HG03521 (cell line): ENCODE data around the gene SRA1.

Source experiments
- ATAC-seq: cut with Tn5 transposase; IDR thresholded peaks from one replicate; pipeline ENCODE4 v1.9.1; 2021; ENCODE audit warnings: mild to moderate bottlenecking, moderate library complexity; ENCODE audit not compliant: unreplicated experiment

SRA1 gene

GRCh38 chr5:140551872-140552271, 5.4 kb downstream of the SRA1 start:
- ATAC-seq: no peak

DNA sequence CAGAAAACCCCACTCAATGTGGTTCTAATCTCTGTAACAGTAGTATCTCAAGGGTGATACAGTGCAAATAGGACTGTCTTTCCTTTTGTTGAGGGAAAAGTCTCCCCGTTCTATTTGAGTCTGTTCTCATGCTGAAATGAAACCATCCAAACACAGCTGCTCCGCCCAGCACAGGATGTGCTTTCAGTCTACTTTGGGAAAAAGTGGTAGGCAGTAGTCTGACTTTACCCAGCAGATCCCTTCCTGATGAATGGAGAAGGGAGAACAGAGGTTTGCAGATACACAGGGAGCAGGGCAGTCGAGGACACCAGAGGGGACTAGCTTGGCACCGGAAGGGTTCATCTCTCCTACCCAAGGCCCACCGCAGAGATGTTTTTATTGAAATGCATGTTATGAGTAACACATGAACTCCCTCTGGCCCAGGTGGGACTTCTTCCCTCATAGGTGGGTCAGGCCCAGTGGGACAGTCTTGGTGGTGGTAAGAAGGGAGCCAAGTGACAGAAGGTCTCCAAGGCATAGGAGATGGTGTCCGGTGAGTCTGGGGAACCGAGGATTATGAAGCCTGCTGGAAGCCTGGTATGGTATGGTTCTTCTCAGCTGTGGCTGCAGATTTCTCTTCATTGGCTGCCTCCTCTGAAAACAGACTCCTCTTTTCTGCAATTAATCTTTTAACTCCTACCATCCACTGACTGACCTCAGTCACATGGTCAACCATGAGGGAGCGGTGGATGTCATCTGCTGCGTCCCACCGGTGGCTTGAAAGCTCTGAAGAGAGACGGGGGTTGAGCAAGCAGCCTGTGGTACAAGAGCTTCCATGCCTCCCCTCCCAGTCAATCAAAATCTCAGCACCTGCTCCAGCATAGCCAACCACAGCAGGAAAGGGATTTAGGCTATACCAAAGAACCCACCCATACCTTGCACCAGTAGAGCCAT, 6.9 kb downstream of the SRA1 start:
- ATAC-seq: no peak

DNA sequence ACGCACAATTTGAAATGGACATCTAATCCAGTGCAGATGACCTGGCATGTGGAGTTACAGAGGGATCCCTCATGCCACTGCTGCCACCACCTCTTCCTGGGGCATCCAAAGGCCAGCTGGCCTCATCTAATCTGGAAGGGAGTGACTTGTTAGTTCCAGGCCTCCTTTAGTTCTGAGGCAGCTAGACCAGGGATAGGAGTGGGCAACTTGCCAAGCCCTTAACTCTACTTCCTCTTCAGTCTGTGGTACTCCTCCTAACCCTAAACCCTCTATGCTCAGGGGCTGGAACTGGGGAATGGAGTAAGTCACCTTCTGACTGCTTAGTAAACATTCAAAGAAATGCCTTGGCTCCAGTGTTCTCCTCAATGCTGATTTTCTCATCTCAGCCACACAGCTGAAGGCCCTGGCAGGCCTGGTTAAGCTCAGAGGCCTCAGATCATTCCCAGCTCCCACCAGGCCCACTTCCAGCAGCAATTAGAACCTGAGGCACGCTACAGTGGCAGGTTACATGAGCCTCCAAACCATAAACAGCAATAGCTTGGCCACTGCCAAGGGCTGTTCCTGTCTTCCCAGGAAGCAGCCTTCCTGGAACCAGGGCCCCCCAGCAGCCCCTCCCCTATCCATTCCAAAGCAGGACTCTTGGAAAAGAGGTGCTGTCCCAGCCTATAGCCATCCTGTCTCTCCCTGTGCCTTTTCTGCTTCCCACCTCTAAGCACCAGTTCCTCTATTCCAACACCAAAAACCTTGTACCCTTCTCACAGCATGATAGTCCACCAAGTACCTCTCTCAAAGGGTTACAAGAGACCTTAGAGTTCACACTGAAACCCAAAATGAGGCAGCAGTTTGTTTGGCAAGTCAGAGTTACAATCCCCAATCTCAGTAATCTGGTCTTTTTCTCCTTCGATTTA, 7.8 kb downstream of the SRA1 start:
- no peak for ATAC-seq

DNA sequence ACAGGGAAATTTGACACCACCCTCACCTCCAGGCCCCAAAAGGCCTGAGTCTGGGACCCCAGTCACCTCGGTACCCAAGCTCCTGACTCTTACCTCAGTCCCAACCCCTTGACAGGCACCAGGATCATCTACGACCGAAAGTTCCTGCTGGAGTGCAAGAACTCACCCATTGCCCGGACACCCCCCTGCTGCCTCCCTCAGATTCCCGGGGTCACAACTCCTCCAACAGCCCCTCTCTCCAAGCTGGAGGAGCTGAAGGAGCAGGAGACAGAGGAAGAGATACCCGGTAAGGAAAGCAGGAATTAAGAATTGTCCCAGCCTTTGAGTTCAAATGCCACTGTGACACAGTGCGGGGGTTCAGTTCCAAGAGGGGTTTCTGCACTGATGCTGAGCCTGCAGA, 8.5 kb downstream of the SRA1 start:
- ATAC-seq: no peak

DNA sequence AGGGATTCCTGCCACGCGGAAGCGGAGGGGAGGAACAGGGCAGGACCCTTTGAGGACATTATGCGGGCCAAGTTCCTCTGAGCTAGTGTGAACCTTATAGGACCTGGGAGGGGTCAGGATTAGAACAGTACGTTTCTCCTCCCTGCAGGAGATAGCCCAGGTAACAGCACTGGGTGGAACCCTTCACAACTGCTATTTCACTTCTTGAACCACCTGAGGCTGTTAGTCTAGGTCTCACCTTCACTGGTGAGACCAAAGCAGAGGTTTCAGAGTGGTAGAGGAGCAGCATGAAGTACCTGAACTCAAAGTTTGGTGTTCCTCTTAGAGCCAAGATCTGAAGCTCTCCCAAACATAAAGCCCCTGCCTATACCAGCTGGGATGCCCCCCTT, 9.0 kb downstream of the SRA1 start:
- ATAC-seq: no peak

DNA sequence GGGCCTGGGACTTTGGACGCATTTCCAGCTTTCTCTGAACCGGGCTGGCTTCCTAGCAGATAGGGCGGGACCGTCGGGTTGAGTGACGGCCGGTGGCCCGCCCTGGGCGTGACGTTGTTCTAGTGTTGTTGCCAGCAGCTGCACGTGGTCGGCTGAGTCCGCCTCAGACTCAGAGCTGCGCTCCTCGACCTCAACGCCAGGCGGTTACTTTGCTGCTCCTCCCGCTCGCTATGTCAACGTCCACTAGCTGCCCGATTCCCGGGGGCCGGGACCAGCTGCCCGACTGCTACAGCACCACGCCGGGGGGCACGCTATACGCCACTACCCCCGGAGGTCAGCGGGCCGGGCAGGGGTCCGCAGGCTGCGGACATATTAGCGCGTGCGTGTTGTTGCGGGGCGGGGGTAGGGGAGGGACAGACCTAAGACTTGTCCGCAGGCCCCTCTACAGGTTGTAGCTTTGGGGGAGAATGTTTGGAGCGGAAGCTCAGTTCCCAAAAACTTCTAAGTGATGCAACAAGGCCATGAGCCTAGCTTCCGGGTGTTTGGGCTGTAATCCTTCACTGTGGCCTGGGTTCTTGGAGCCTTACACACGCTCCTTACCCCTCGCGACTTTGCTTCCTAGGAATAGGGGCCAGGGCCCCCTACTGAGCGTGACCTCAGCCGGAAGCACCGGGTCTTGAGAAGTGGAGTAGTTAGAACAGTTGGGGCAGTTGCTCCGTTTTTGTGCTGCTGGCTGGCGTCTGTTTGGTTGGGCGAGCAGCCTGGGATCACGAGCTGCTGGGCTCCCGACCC, 9.6 kb downstream of the SRA1 start, which contains the start of gene EIF4EBP3:
Gene EIF4EBP3 (plus strand): TSS at position 155 of the 792 bp plus-strand sequence. CDS start 76 bp downstream, at position 231.
- peak; percentile 99 for ATAC-seq

- ATAC-seq: no peak
Measured at GRCh38 chr5:140546851-140547507, 10.3 kb downstream of the SRA1 start.

- ATAC-seq: no peak
Measured at GRCh38 chr5:140545606-140546005, 11.7 kb downstream of the SRA1 start.

DNA sequence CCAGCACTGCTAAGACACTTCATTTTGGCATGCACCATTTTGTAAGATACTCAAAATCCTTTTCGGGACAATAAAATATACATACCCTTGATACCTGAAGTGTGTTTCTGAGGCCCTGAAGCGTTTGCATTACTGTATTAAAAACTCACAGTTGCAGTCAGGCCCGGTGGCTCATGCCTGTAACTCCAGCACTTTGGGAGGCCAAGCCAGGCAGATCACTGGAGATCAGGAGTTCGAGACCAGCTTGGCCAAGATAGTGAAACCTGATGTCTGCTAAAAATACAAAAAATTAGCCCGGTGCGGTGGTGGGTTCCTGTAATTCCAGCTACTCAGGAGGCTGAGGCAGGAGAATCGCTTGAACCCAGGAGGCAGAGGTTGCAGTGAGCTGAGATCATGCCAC, 12.3 kb downstream of the SRA1 start:
- ATAC-seq: no peak

- ATAC-seq: no peak
Measured at GRCh38 chr5:140542972-140543371, 14.3 kb downstream of the SRA1 start.

DNA sequence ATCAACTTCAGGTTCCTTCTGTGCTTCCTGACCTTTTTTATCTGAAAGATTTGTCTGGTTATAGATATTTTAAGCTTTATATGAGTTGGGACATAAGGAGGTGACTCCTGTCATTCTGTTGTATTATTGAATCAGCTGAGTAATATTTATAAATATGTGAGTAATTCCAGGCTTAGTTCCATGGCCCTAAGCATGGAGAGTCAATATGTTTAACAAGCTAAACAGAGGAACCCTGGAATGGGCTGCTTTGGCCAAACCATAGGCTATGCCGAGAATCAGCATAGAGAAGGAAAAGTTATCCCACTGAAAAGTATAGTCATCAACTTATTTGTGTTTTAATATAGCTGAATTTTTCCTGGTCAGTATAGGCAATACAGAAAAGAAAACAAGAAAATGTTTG, 17.0 kb downstream of the SRA1 start:
- no peak for ATAC-seq

DNA sequence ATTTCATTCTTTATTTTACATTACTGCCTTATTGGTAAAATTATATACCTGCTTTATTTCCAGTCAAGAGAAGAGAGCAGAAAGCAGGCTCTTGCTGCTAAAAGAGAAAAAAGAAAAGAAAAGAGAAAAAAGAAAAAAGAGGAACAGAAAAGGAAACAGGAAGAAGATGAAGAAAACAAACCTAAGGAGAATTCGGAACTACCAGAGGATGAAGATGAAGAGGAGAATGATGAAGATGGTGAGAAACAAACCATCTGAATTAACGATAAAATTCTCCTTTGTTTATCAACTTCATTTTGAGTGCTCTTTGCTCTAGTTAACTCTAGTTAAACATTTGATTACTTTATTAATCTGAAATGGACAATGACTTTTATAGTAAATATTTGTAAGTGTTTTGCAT, 33.3 kb downstream of the SRA1 start:
- no peak for ATAC-seq

DNA sequence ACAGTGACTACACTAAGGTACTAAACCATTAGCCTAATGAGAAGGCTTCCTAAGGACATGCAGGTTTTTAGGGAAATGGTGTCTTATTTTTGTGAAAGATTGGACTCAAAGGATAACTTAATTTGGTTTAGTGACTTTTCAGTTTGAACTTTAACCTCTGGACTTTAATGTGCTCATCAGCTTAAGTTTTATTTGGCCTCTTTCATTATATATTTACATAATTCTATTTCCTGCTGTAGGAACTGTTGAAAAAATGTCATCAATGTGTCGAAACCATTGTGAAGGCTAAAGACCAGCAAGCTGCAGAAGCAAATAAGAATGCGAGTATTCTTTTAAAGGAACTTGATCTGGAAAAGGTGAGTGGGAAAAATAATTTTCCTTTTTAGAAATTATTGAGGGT, 44.1 kb downstream of the SRA1 start:
- ATAC-seq: no peak

- ATAC-seq: no peak
Measured at GRCh38 chr5:140509898-140510297, 47.4 kb downstream of the SRA1 start.

DNA sequence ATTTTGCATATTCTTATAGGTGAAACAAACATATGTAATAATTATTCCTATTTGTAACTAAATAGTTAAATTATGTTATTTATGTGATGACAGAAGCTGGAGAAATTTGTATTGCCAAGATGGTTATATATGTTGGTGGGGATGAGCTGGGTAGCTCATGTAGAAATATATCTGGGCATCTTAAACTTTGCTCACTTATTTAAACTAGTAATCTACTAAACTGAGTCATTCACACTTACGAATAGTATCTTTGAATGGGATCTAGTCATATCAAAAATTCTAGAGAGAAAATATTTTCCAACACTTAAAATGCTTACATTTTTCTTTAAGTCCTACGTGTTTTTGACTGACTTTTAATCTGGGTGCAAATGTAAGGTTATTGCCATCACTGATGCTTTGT, 54.4 kb downstream of the SRA1 start:
- ATAC-seq: no peak
